Measurements from ENCODE around the gene TPR.
A peak's percentile ranks its signal among the peaks of the same experiment; 100 is the strongest.

TPR gene

DNA sequence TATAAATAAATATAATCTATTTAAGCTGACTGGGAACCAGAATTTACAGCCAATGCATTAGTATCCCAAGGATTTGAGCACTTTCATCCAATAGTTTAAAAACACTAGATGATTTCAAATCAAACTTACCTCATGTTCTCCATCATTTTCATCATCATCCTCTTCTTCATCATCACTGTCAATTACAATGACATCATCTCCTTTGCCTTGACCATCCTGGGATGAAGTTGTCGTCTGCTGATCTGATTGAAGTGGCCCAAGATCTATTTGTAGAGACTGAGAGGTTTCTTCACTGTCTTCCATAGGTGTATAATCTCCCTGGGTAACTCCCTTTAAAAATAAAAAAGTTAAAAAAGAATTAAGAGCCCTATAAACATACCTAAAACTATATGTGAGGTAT, 47.7 kb downstream of the TPR start:
- no peak for DNase-seq (ENCODE audit: low spot score)

- no peak for DNase-seq (ENCODE audit: low spot score)
These were observed 49.0 kb downstream of the TPR start for GRCh38 chr1:186326009-186326408.

DNA sequence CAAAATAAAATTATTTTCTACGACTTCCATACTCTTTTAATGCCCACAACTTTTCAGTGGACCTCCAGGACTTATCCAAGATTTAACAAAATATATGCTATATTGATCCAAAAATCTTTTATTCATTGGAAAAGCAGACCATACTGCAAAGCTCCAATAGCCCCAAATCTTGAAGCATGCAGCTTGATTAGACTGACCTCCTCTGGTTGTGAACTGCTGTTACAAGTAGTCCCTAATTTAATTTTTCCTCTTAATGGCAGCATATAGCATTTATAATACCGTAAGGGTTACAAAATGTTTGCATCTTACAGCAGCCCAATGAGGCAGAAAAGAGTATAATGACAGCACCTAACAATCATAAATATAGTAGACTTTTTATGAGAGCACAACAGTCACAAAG, 49.8 kb downstream of the TPR start:
- peak; percentile 57 for DNase-seq (ENCODE audit: low spot score)

DNA sequence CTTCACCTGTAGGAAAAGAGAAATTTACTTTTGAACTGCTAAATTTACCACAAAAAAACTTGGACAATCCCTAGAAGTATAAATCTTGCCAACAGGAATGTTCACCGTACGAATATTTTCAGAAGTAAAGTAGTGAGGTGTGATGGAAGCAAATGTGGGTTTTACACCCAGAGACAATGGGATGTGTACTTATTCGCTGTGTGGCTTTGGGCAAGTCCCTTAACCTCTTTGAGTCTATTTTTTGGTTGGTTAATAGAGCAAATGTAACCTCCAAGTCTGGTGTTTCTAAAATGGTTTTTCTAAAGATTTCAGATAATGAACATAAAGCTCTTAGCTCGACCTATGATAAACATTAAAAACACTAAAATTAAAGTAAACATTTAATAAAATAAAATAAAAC, 51.2 kb downstream of the TPR start:
- DNase-seq (ENCODE audit: low spot score) = no peak

- no peak for DNase-seq (ENCODE audit: low spot score)
These were observed 59.5 kb downstream of the TPR start for GRCh38 chr1:186315570-186315969.

DNA sequence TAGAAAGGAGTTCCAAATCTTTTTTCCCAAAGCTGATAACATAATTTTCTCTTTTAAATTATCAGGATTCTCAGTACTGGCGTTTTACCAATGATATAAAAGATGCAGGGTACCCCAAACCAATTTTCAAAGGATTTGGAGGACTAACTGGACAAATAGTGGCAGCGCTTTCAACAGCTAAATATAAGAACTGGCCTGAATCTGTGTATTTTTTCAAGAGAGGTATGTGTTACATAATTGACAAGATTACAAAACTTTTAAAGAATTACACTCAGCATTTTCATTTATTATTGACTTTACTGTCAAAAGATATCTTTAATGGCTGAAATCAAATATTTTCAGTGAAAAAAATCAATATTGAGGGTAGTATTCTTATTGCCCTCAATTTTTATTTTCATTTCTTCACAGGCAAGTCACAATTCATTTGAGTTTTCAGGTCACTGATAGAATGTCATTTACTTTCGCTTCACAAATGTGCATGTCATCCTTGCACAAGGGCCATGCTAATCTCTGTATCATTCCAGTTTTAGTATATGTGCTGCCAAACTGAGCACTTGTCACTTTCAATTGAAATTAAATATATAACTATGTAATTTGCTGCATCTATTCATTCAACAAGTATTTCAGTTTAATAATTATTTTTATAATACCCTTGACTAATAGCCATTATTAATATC, 63.5 kb downstream of the TPR start:
- no peak for DNase-seq (ENCODE audit: low spot score)

DNA sequence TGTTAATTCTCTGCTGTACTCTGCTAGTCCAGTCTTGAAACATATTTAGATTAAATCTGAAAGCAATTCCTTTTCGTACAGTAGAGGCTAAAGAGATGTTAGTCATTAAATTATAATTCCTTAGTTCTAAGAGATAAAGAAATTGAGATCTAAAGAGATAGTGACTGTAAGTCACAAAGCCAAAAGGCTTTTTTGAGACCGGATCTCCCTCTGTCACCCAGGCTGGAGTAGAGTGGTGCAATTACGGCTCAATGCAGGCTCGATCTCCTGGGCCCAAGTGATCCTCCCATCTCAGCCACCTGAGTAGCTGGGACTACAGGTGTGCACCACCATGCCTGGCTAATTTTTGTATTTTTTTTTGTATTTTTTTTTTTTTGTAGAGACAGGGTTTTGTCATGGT, 64.7 kb downstream of the TPR start:
- DNase-seq (ENCODE audit: low spot score) = no peak

- no peak for DNase-seq (ENCODE audit: low spot score)
These were observed 66.6 kb downstream of the TPR start for GRCh38 chr1:186308264-186309060.

- DNase-seq (ENCODE audit: low spot score) = no peak
These were observed 67.6 kb downstream of the TPR start for GRCh38 chr1:186307445-186307844.

GRCh38 chr1:186306533-186306932, 68.5 kb downstream of the TPR start:
- DNase-seq (ENCODE audit: low spot score) = no peak

GRCh38 chr1:186304982-186305949, 69.8 kb downstream of the TPR start:
- peak; percentile 71 for DNase-seq (ENCODE audit: low spot score)

DNA sequence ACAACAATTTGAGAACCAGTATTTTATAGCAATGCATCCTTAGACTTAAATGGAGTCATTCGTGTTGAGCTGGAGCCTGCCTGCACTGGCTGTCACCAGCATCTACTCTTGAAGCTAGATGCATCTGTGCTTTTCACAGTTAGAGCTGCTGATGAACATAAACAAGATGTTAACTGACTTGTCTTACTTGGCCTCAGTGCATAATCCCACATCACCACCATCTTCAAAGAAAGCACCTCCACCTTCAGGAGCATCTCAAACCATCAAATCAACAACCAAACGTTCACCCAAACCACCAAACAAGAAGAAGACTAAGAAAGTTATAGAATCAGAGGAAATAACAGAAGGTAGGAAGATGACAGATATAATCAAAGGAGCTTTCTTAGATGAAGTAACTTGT, 71.1 kb downstream of the TPR start:
- DNase-seq (ENCODE audit: low spot score) = no peak

DNA sequence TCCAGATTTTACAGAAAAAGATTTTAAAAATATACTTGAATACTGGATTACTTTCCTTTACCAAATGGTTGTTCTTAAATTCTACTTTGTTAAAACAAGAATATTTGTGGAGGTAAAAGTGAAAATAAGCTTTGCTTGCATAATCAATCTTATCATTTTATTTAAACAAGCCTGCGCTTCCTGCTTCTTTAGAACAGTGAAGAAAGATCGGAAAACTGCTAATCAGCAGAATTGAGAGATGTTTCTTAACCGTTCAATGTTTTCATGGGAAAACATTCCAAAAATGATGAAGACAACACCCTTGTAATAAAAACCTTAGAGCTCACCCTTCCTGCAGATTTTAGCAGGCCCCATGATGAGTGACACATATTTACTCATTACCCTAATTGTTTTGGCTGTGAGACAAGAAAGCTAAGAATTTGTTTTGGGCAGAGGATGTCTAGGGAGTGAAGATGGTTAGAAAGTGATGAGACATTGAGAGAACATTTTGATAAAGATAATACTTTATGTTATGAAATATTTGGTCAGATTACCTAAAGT, 72.6 kb downstream of the TPR start:
- no peak for DNase-seq (ENCODE audit: low spot score)

- DNase-seq (ENCODE audit: low spot score) = no peak
These were observed 73.6 kb downstream of the TPR start for GRCh38 chr1:186301448-186301847.

GRCh38 chr1:186300056-186300455, 75.0 kb downstream of the TPR start:
- no peak for DNase-seq (ENCODE audit: low spot score)

DNA sequence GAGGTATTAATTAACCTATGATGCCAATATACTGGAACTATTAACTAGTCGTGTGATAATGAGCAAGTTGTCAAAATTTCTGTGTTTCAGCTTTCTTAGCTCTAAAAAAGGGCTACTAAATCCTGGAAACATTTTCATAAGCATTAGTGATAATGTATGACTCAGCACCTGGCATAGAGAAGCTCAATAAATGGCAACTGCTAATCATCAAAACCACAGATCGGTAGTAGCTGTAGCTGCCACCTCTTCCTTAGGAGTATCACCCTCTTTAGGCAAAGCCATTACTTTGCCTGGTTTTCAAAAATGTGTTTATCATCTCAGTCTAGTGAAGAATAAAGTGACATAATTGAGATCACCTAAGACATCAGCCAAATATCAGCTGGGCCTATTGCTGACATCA, 75.5 kb downstream of the TPR start:
- DNase-seq (ENCODE audit: low spot score) = no peak

DNA sequence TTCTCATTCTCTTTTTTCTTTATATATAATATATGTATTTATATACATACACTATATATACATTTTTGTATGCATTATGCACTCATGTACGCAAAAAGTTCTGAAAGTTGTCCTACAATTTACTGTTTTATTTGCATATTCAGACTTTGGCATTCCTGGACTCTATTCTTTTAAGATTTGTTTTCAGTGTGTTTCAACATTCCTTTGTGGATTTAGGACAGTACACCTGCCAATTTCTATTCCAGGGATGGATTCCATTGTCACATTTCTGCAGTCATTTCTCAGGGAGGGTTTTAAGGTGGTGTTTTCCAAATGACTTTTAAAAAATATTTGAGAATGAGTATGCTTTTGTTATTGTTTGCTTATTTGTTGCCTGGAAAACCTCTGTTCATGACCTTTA, 76.2 kb downstream of the TPR start:
- DNase-seq (ENCODE audit: low spot score) = no peak

DNA sequence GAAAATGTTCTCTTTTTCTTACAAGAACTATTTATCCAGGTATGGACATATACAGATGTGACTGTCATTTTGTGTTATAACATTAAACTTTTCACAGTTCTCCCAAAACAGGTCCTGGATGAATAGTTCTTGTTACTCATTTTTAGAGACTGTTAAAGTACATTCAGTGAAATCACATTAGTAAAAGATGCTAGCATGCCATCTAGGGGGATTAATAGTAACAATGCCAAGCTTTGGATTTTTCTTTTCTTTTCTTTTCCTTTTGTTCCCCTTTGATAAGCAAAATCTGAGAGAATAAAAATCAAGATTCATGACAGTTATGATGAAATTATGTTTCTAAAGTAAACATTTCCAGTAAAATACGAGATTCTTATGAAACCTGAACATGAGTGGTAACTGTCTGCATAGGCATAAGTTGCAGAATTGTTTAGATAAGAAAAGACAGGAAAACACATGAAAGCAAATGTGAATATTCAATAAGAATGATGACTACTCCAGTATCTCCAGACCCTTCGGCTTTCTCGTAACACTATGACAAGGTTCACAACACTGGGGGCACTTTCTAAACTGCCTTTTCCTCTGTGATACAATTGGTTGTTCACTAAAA, 77.5 kb downstream of the TPR start:
- DNase-seq (ENCODE audit: low spot score) = no peak

GRCh38 chr1:186295980-186296379, 79.1 kb downstream of the TPR start, which contains the start of gene PRG4:
TSS of gene PRG4 (plus strand) at chr1:186296279.
- DNase-seq (ENCODE audit: low spot score) = no peak

- no peak for DNase-seq (ENCODE audit: low spot score)
These were observed 82.2 kb downstream of the TPR start for GRCh38 chr1:186292875-186293274.

DNA sequence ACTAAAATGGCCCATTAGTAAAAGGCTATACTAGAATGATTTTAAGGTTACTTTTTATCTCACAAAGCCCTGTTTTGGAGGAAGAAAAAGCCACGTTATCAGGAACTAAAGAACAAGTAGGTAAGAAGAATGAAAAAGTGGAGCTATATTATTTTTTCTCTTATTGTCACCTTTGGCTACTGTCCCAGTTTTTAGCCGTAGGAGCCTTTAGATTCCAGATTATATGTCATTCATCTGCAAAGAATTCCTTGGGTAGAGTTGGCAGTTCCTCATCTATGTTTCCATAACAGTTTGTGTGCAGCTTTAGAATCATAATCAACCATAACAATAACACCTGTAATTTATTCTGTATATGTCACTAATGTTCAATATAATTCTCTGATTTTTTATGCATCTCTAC, 83.8 kb downstream of the TPR start:
- no peak for DNase-seq (ENCODE audit: low spot score)
